ENCODE data around the gene PHF14.

DNA sequence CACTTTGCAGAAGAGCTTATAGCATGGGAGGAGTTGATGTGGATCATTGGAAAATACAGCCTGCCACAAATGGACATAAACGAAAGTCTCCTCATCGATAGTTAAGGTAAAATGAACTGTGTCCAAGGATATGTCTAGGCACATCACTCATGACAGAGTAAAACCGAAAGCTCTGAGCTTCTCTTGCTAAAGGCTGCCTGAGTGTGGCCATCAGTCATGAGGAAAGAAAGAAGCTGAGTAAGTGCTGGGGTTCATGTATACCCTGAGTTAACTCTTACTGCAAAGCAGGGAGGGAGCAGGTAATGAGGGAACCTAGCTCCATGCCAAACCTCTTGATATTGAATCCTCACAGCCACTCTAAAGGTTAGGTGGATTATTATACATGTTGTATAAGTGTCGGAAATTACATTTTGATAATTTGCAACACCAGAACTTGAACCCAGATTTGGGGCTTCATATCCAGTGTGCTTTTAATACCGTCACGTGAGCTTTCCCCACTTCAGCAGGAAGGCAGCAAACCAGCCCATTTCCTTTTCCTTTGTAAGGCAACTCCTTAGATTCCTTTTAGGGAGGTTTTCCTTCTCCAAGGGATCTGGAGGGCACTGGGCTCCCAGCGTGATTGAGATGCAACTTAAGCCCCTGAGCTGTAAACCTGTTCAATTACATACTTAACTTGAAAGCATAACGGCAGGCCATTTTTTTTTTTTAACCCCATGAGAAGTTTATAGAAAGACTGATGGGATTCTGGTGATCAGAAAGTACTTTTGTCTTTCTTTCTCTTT, 215.0 kb downstream of the PHF14 start:
- TF ChIP-seq, protein P1, sequence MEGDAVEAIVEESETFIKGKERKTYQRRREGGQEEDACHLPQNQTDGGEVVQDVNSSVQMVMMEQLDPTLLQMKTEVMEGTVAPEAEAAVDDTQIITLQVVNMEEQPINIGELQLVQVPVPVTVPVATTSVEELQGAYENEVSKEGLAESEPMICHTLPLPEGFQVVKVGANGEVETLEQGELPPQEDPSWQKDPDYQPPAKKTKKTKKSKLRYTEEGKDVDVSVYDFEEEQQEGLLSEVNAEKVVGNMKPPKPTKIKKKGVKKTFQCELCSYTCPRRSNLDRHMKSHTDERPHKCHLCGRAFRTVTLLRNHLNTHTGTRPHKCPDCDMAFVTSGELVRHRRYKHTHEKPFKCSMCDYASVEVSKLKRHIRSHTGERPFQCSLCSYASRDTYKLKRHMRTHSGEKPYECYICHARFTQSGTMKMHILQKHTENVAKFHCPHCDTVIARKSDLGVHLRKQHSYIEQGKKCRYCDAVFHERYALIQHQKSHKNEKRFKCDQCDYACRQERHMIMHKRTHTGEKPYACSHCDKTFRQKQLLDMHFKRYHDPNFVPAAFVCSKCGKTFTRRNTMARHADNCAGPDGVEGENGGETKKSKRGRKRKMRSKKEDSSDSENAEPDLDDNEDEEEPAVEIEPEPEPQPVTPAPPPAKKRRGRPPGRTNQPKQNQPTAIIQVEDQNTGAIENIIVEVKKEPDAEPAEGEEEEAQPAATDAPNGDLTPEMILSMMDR (conservative IDR thresholded peaks at IDR 0.05 in 1 of 2, IDR thresholded peaks at IDR 0.05 in 1 of 2; ENCODE audit: extremely low read depth in 1 of 2, insufficient read depth in 1 of 2, low read depth in 1 of 2, low read length in 2 of 2) = no peak
- TF ChIP-seq EZH2 (IDR thresholded peaks at IDR 0.05; ENCODE audit: borderline replicate concordance, low read length) = no peak
